ENCODE results near the gene TENT5C. TPM values are rescaled to one million over a fixed set of nuclear protein-coding genes. Genes with fewer than 3 reads are reported as not detected.

The TENT5C gene
- total RNA-seq, 4 donors from 2014 or later = 2.7 to 5.0 (median 3.4) TPM

GRCh38 chr1:117627546-117628130, 21.8 kb downstream of the TENT5C start:
- H3K4me1 ChIP-seq = no peaks in the 10 kb centered on the region
- H3K36me3 ChIP-seq = peaks cover 2% of the 10 kb centered on the region
- H3K27me3 ChIP-seq = no peaks in the 10 kb centered on the region
- no peaks in the 10 kb centered on the region for H3K9me3 ChIP-seq
- TF ChIP-seq EP300 (IDR thresholded peaks at IDR 0.05) = no peak
- TF ChIP-seq POLR2AphosphoS5 (IDR thresholded peaks at IDR 0.05) = no peak
- TF ChIP-seq CTCF (IDR thresholded peaks at IDR 0.05) = no peak
- no peak for TF ChIP-seq POLR2A (IDR thresholded peaks at IDR 0.05)
- no peak overlapping the region for H3K4me3 ChIP-seq
- WGBS = 87% methylated on average over 6 of the region's 6 CpGs
- H3K27ac ChIP-seq = no peak overlapping the region
- no peak for DNase-seq (ENCODE audit: low spot score in 2 of 2)

GRCh38 chr1:117628343-117628742, 22.5 kb downstream of the TENT5C start:
- Histone ChIP-seq H3K9me3 (no peaks in the 10 kb centered on the region), H3K4me1 (no peaks in the 10 kb centered on the region), H3K27me3 (no peaks in the 10 kb centered on the region), H3K36me3 (no peaks in the 10 kb centered on the region), H3K27ac (no peak overlapping the region), H3K4me3 (no peak overlapping the region)
- no peak for DNase-seq (ENCODE audit: low spot score in 2 of 2)
- no peak for TF ChIP-seq CTCF (IDR thresholded peaks at IDR 0.05)
- TF ChIP-seq POLR2A (IDR thresholded peaks at IDR 0.05) = no peak
- TF ChIP-seq EP300 (IDR thresholded peaks at IDR 0.05) = no peak
- no peak for TF ChIP-seq POLR2AphosphoS5 (IDR thresholded peaks at IDR 0.05)
- 96% methylated on average over 3 of the region's 3 CpGs for WGBS

- WGBS = 91% methylated on average over 10 of the region's 10 CpGs
- H3K4me3 ChIP-seq = no peak overlapping the region
- no peaks in the 10 kb centered on the region for H3K9me3 ChIP-seq
- no peak overlapping the region for H3K27ac ChIP-seq
- no peaks in the 10 kb centered on the region for H3K36me3 ChIP-seq
- DNase-seq (ENCODE audit: low spot score in 2 of 2) = peak in 1 of 2 donors; percentile 18
- no peaks in the 10 kb centered on the region for H3K4me1 ChIP-seq
- no peak for TF ChIP-seq EP300 (IDR thresholded peaks at IDR 0.05)
- TF ChIP-seq CTCF (IDR thresholded peaks at IDR 0.05) = no peak
- no peak for TF ChIP-seq POLR2AphosphoS5 (IDR thresholded peaks at IDR 0.05)
- no peak for TF ChIP-seq POLR2A (IDR thresholded peaks at IDR 0.05)
- no peaks in the 10 kb centered on the region for H3K27me3 ChIP-seq
These were observed 24.0 kb downstream of the TENT5C start for GRCh38 chr1:117629625-117630422.

GRCh38 chr1:117630423-117630998, 24.7 kb downstream of the TENT5C start:
- Histone ChIP-seq H3K4me3 (no peak overlapping the region), H3K9me3 (no peaks in the 10 kb centered on the region), H3K4me1 (no peaks in the 10 kb centered on the region), H3K27ac (no peak overlapping the region), H3K27me3 (no peaks in the 10 kb centered on the region), H3K36me3 (no peaks in the 10 kb centered on the region)
- DNase-seq (ENCODE audit: low spot score in 2 of 2) = peak in 1 of 2 donors; percentile 49
- WGBS = 75% methylated on average over 13 of the region's 15 CpGs
- TF ChIP-seq CTCF (IDR thresholded peaks at IDR 0.05) = no peak
- TF ChIP-seq POLR2AphosphoS5 (IDR thresholded peaks at IDR 0.05) = no peak
- no peak for TF ChIP-seq POLR2A (IDR thresholded peaks at IDR 0.05)
- no peak for TF ChIP-seq EP300 (IDR thresholded peaks at IDR 0.05)

Data from suprapubic skin (tissue), 4 donors.